ENCODE data around the gene SLC13A2.
A peak's percentile ranks its signal among the peaks of the same experiment; 100 is the strongest.
"Not testable (repeated sequence)": the region's sequence is repeated elsewhere in the genome, so short reads cannot be mapped to it uniquely, and the experiment has no call there.

SLC13A2 gene

DNA sequence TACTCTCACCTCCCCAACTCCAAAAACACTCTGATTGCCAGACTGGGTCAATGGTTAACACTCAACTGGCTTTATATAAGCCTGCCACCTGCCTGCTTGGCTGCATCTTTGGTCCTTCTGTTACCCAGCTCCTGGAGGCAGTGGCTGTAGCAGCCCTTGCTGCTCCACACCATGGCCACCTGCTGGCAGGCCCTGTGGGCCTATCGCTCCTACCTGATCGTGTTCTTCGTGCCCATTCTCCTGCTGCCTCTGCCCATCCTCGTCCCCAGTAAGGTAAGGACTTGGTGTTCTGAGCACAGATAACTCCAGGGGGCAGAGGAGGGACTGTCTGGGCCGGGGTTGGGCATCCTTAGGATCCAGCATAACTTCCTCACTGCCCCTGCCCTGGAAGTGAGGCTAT, at the start of gene SLC13A2:
Gene SLC13A2 (plus strand): TSS at position 103 of the 400 bp plus-strand sequence. CDS start 69 bp downstream, at position 172.
- DNase-seq, result no peak

DNA sequence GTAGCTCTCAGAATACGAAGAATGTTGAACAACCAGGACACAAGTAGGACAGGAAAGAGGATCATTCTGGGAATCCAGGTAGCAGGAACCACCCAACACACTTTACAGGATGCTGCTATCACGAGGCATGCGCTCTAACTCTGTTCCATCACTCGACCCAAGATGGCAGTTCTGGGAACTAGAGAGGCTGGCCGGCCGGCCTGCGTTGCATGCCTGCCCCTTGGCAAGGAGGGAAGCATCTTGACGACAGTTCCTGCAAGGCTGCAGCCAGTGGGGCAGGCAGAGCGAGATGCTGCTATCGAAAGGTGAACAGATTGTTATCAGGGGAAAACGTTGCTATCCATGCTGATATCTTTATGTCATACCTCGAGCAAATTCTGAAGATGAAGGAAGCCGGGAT, 48.2 kb upstream of the SLC13A2 start:
- no peak for DNase-seq

GRCh38 chr17:28426081-28426519, 47.3 kb upstream of the SLC13A2 start:
- no peak for DNase-seq

- no peak for DNase-seq
Measured at GRCh38 chr17:28427371-28427770, 46.1 kb upstream of the SLC13A2 start.

DNA sequence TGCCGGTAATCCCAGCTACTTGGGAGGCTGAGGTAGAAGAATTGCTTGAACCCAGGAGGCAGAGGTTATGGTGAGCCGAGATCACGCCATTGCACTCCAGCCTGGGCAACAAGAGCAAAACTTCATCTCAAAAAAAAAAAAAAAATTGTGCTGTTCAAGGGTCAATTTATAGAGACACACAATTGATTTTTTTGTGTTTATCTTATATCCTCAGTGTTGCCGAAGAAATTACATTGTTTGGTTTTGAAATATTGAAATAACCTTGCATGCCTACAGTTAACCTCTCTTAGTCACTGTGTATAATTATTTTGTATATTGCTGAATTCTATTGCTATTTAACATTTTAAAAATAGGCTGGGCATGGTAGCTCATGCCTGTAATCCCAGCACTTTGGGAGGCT, 45.5 kb upstream of the SLC13A2 start:
- DNase-seq, result not testable (repeated sequence)

- no peak for DNase-seq
Measured at GRCh38 chr17:28433721-28434120, 39.7 kb upstream of the SLC13A2 start.

- not testable (repeated sequence) for DNase-seq
Measured at GRCh38 chr17:28434326-28434725, 39.1 kb upstream of the SLC13A2 start.

DNA sequence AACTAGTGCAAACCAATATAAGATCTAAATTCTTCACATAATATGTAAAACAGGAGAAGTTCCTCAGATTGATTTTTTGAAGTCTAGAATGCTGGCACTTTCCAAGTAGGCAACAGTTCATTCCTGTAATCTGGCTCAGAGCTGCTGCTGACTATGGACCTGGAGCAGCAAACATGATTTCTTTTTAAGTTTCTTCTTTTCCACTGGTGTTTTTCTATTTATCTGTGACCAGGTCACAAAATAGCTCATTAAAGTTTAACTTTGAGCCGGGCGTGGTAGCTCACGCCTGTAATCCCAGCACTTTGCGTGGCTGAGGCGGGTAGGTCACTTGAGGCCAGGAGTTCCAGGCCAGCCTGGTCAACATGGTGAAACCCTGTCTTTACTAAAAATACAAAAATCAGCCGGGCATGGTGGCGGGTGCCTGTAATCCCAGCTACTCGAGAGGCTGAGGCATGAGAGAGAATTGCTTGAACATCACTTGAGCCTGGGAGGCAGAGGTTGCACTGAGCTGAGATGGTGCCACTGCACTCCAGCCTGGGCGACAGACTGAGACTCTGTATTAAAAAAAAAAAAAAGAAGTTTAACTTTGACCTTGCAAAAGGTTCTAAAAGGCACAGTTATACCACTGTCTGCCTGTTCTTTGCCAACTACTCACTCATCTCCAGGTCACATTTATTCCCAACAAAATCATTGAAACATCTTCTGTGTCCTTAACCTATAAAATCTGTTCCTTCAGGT, 29.4 kb upstream of the SLC13A2 start:
- no peak for DNase-seq

GRCh38 chr17:28446716-28447395, 26.6 kb upstream of the SLC13A2 start:
- no peak for DNase-seq

GRCh38 chr17:28447396-28447760, 26.1 kb upstream of the SLC13A2 start:
- DNase-seq, result no peak

- DNase-seq, result no peak
Measured at GRCh38 chr17:28449859-28450258, 23.6 kb upstream of the SLC13A2 start.

GRCh38 chr17:28457890-28458289, 15.6 kb upstream of the SLC13A2 start:
- DNase-seq, result no peak

- not testable (repeated sequence) for DNase-seq
Measured at GRCh38 chr17:28458881-28459280, 14.6 kb upstream of the SLC13A2 start.

- no peak for DNase-seq
Measured at GRCh38 chr17:28460901-28461300, 12.5 kb upstream of the SLC13A2 start.

DNA sequence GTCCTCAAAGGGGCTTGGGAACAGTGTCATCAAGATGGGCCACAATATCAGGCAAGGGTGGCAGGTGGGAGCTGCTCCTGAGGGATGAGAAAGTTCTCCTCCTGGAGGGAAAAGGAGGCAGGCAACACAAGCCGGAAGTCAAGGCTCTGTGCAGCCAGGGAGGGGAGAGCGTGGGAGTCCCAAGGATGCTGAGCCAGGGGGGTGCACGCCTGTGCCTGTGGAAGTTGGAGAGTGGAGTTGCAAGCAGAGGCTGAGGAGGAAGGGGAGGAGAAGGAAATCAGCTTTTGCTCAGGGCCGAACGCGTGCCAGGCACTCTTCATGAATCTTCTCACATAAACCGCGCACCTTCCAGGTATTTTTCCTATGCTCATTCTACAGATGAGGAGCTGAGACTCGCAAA, 7.4 kb upstream of the SLC13A2 start:
- no peak for DNase-seq

DNA sequence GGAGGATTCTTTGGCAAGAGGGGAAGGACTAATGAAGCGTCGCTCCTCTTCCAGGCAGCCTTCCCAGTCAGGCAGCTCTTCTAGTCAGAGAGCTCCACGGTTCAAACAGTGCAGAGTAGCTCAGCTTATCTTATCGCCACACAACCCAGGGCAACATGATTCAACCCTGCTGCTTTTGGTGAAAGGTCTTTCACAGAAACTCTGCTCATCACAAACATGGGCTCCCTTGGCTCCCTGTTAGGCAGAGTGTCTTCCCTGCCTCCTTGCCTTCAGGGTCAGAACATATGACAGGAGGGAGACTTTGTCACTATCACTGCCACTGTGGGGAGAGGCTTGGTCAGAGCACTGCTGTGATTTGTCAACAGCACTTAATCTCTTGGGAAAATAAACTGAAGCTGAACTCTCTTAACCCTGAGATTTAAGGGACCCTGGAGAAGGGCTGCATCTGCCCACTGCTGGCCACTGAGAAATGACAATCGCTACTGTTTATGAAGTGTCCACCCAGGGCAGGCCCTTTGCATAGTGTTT, 6.9 kb upstream of the SLC13A2 start:
- no peak for DNase-seq

- no peak for DNase-seq
Measured at GRCh38 chr17:28467456-28468025, 5.9 kb upstream of the SLC13A2 start.

GRCh38 chr17:28468033-28468735, 5.3 kb upstream of the SLC13A2 start:
- not testable (repeated sequence) for DNase-seq

DNA sequence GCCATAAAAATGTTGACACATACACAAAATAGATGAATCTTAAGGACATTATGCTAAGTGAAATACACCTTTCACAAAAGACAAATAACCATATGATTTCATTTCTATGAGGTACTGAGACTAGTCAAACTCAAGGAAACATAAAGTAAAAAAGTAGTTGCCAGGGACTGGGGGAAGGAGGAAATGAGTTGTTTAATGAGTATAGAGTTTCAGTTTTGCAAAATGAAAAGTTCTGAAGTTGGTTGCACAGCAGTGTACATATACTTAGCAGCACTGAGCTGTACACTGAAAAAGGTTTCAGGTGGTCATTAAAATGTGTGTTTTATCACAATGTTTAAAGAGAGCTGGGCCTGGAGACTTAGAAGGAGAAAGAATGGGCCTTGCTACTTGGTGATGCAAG, 4.7 kb upstream of the SLC13A2 start:
- DNase-seq, result no peak

- DNase-seq, result no peak
Measured at GRCh38 chr17:28469376-28469775, 4.1 kb upstream of the SLC13A2 start.

GRCh38 chr17:28470266-28470913, 3.1 kb upstream of the SLC13A2 start:
- no peak for DNase-seq

DNA sequence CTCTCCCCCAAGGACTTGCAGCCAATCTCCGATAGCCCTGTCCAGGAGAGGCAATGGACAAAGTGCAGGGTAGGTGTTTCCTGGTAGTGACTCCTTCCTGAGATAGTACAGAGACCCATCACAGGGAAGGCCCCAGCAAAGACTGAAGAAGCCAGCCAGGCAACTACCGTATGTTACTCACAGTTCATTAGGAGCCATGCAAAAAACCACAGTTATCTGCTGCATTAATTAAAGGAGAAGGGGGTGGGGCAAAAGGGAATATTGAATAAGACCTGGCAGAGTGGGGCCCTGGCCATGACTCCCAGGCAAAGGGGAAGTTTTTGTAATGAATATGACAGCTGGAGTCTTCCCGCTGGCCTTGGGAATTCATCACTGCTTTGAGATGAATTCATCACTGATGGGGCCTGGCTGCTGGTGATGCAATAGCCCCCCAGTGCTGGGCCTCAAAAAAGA, 2.5 kb upstream of the SLC13A2 start:
- DNase-seq, result peak; percentile 21
